Testis (tissue), 2 donors: ENCODE data around the gene SART1.

Experiments used
- POLR2A ChIP-seq: fragments of 450-650 bp; IDR thresholded peaks from one replicate; pipeline ENCODE4 v1.6.1; 2017; ENCODE audit warnings: antibody characterized with exemption, mild to moderate bottlenecking, moderate library complexity
- TF ChIP-seq, protein P1 (sequence below), 3 experiments: fragments of 450-650 bp in 2 of 3; fragments of 200-600 bp in 1 of 3; sonication (generic) in 1 of 3; IDR thresholded peaks; one replicate each; pipeline ENCODE4 v1.5.1; 2016 to 2019; ENCODE audit warnings: antibody characterized with exemption in 3 of 3, mild to moderate bottlenecking in 2 of 3, moderate library complexity in 1 of 3

- TF ChIP-seq, protein P1, sequence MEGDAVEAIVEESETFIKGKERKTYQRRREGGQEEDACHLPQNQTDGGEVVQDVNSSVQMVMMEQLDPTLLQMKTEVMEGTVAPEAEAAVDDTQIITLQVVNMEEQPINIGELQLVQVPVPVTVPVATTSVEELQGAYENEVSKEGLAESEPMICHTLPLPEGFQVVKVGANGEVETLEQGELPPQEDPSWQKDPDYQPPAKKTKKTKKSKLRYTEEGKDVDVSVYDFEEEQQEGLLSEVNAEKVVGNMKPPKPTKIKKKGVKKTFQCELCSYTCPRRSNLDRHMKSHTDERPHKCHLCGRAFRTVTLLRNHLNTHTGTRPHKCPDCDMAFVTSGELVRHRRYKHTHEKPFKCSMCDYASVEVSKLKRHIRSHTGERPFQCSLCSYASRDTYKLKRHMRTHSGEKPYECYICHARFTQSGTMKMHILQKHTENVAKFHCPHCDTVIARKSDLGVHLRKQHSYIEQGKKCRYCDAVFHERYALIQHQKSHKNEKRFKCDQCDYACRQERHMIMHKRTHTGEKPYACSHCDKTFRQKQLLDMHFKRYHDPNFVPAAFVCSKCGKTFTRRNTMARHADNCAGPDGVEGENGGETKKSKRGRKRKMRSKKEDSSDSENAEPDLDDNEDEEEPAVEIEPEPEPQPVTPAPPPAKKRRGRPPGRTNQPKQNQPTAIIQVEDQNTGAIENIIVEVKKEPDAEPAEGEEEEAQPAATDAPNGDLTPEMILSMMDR (IDR thresholded peaks at IDR 0.05): no peak
- no peak for TF ChIP-seq POLR2A
These were observed 52.2 kb downstream of the SART1 start for GRCh38 chr11:66013762-66014100.
